CD4-positive, alpha-beta T cell treated with Interleukin-12 subunit alpha and Interleukin-12 subunit beta, for 1 hour (primary cell): ENCODE measurements around the gene ARL13B.
"Not testable (repeated sequence)": the region's sequence is repeated elsewhere in the genome, so short reads cannot be mapped to it uniquely, and the experiment has no call there.

Experiments
- DNase-seq: peaks from one replicate; pipeline ENCODE4 v3.0.0-alpha.2; 2020

ARL13B gene

GRCh38 chr3:93979850-93980676, at the start of gene ARL13B:
Gene ARL13B (plus strand): TSS chr3:93980155. CDS start chr3:93980424, 269 bp downstream.
- peak; percentile 95 for DNase-seq

DNA sequence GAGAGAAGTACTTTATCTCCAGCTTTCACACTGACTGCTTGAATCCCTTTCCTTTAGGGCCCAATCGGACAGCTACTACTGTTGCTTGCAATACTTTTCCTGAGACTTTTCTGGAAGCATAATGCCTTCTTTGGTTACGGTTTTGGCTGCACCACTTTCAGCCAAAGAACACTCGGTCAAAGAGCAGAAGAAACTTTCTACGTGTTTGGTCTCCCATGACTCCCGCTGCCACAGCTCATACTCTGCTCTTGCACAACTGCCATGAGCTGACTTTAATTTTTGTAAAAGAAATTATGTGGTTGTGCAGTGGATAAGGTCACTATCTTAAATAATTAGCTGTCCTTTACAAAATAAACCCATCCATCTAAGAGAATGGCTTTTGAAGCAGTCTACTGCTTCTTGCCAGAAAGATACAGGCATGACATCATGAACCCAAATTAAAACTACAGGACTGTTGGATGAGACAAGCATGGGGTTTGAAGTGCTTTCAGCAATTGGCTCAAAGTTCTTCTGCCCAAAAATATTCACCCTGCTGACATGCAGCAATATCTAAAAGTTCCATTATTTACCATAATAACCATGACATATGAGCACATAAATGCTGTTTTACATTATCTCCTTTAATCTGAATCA, 48.2 kb upstream of the ARL13B start:
- no peak for DNase-seq

DNA sequence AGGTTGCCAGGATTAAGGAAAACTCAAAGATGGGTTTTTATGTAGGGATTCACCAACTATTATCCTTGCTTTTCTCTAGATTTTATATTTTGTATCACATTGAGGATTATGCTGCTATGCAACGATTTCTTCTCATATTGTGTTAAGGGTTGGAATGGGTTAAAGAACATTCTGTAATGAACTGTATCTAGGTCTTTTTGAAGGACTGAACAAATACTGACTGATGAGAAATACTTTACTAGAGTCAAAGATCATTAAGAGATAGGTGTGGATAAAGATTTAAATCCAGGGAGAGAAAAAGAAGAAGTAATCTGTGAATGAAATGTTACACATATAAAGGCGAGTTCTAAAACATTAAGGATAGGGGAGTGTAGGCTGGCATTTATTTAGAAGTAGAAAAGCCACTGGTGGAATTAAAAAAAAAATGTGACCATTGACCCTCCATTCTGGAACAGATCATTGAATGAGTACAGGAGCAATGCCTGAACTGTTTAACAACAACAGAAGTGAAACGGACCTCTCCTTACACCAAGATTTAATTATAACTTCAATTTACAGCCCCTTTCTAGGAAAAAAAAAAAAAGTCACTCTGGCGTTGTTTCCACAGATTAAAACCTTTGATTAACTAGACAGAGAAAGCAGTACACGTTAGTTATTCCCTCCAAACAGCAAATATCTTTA, 45.4 kb upstream of the ARL13B start:
- no peak for DNase-seq

GRCh38 chr3:93936549-93936948, 43.4 kb upstream of the ARL13B start:
- DNase-seq = no peak

DNA sequence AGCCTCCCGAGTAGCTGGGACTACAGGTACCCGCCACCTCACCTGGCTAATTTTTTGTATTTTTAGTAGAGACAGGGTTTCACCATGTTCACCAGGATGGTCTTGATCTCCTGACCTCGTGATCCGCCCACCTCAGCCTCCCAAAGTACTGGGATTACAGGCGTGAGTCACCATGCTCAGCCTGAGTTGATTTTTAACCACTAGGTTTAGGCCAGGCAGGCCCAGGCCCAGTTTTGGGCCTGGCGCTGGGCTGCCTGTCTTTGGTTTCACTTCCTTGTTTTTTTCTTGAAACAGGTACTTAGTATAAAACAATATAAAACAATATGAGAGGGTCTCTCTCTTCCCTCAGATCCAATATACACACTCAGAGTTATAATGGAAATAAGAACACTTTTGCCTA, 42.5 kb upstream of the ARL13B start:
- not testable (repeated sequence) for DNase-seq

DNA sequence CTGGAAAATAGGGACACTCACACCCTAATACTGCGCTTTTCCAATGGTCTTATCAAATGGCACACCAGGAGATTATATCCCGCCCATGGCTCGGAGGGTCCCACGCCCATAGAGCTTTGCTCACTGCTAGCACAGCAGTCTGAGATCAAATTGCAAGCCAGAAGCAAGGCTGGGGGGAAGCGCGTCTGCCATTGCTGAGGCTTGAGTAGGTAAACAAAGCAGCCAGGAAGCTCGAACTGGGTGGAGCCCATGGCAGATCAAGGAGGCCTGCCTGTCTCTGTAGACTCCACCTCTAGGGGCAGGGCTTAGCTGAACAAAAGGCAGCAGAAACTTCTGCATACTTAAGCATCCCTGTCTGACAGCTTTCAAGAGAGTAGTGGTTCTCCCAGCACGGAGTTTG, 30.0 kb upstream of the ARL13B start:
- not testable (repeated sequence) for DNase-seq

- DNase-seq = no peak
These were observed 18.9 kb upstream of the ARL13B start for GRCh38 chr3:93961026-93961425.

- DNase-seq = no peak
These were observed 18.5 kb upstream of the ARL13B start for GRCh38 chr3:93961489-93961888.

DNA sequence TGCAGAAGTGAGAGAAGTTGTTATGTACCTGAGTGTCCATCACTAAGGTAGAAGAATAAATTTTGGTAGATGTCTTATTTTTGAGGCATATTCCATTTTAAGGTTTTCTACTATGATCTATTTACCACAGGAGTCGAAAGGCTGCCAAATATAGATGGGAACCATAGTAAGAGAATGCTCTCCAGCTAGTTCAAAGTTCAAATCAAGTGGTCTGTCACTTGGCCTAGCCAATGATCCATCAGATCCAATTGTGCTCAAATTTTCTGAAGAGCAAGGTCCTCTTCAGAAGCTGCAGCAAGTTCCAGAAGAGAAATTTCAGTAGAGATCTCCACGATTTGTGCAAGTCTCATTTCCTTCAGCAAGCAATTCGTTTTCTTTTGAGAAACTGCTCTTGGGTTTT, 17.2 kb upstream of the ARL13B start:
- no peak for DNase-seq

DNA sequence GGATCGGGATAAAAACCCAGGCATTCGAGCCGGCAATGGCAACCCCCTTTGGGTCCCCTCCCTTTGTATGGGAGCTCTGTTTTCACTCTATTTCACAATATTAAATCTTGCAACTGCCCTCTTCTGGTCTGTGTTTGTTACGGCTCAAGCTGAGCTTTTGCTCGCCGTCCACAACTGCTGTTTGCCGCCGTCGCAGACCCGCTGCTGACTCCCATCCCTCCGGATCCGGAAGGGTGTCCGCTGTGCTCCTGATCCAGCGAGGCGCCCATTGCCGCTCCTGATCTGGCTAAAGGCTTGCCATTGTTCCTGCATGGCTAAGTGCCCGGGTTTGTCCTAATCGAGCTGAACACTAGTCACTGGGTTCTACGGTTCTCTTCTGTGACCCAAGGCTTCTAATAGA, 14.8 kb upstream of the ARL13B start:
- DNase-seq = not testable (repeated sequence)

DNA sequence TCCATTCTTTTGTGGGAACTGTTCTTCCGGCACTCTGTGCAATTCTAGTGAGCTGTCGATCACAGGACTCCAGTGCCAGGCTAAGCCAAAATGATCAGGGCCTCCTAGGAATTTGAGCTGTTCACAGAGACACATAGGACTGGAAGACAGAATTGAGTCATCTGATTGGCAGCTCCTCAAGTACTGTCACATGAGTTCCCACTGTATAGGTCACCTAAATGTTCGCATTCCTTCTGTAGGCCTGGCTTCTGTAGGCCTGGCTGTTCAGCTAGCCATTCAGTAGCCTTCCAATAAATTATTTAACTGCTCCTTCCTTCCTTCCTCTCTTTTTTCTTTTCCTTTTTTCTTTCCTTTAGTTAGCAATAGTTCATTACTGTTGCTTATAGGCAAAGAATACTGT, 10.5 kb upstream of the ARL13B start:
- DNase-seq = no peak

DNA sequence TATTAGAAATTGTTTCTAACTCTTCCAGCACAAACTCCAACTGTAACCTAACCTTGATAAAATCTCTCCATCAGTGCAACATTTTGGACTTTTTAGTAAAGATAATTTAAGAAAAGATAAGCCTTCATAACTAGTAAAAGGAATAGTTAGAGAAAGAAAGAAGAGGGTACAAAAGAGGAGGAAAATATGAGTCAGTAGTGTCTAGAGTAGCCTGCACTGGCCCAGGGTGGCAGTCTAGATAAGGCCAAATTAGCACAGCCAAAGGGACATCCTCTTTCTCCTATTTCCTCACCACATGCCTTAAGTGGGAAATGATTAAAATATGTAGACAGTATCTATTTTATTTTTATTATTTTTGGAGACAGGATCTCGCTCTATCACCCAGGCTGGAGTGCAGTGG, 10.0 kb upstream of the ARL13B start:
- no peak for DNase-seq

- peak; percentile 34 for DNase-seq
These were observed 6.5 kb upstream of the ARL13B start, which contains the start of gene PROS1 for GRCh38 chr3:93973131-93974126. Gene PROS1 (minus strand): TSS chr3:93973896. CDS start chr3:93973749, 147 bp downstream.

DNA sequence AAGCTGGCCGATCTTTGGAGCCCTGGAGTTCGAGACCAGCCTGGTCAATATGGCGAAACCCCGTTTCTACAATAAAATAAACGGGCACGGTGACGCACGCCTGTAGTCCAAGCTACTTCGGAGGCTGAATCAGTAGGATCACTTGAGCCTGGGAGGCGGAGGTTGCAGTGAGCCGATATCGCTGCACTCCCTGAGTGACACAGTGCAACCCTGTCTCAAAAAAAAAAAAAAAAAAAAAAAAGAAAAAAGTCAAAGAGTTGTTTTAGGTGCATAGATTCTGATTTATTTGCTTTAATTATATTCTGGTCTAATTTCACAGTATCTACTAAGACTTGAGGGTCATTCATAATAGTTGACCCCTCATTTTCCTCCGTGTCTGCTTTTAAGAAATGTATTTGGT, 1.7 kb downstream of the ARL13B start:
- DNase-seq = no peak

- DNase-seq = no peak
These were observed 3.5 kb downstream of the ARL13B start for GRCh38 chr3:93983408-93983807.

DNA sequence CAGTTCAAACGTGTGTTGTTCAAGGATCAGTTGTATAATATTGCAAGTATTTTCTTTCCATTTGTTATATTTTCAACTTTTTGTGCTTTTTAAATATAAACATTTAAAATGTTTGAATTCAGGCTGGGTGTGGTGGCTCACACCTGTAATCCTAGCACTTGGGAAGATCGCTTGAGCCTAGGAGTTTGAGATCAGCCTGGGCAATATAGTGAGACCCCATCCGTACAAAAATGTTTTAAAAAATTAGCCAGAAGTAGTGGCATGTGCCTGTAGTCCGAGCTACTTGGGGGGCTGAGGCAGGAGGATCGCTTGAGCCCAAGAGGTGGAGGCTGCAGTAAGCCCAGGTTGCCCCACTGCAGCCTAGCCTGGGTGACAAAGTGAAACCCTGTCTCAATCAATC, 4.7 kb downstream of the ARL13B start:
- no peak for DNase-seq

DNA sequence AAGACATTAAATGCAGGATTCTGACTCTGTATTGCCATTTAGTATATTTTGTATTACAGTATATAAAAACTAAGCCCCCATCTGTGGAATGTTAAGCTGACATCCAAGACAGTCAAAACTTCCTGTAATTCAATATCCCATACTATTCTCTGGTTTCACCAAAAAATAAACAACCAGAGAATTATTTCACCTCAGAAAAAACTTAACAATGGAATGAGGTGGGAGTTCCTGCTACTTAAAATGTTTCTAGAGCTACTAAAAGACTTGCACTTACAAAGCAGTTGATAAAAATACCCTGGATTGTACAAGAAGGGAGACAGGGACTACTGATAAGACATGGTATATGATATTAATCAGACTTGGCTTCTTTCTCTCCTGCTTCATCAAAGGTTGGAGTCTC, 8.3 kb downstream of the ARL13B start:
- no peak for DNase-seq

DNA sequence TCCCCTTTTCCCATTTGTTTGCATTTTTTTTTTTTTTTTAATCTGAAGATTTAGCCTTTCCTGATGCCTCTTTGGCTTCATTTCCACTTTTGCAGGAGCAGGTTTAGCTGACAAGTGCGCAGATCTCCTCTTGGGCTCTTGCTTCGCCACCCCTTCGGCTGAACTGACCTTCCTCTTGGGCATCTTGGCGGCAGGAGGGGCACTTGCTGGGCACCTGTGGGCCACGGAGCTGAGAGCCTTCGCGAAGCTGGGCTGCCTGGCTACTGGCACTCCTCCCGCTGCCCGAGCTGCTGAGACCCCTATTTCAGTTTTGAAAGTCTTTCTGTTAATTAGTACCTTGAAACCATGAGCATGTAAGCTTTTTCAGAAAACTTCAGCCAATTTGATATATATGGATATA, 8.8 kb downstream of the ARL13B start:
- DNase-seq = no peak

DNA sequence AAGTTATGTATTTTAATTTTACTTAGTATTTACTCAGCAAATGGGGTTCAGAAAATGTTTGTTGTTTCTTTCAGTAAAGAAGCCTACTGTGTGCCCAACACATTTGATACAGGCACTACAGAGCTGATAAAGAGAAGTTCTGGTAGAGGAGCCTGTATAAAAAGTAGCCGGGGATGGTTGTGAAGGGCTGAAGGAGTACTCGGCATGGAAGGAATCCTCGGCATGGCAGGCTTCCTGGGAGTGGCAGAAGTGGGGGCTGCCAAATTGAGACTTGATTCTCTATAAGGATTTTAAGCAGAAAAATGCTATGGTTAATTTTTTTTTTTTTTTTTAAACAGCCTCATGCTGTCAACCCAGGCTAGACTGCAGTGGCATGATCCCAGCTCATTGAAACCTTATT, 9.3 kb downstream of the ARL13B start:
- no peak for DNase-seq

- DNase-seq = no peak
These were observed 11.7 kb downstream of the ARL13B start for GRCh38 chr3:93991631-93992030.

- DNase-seq = no peak
These were observed 12.3 kb downstream of the ARL13B start for GRCh38 chr3:93992207-93992606.

- no peak for DNase-seq
These were observed 14.1 kb downstream of the ARL13B start for GRCh38 chr3:93994056-93994455.

GRCh38 chr3:94001191-94001590, 21.2 kb downstream of the ARL13B start:
- no peak for DNase-seq
